Suppressor macrophage treated with lipopolysaccharide for 1 hour (primary cell): ENCODE measurements around the gene ADAMTS10.
"Not testable (repeated sequence)": the region's sequence is repeated elsewhere in the genome, so short reads cannot be mapped to it uniquely, and the experiment has no call there.

Experiments used
- DNase-seq, 3 donors: peaks; one replicate each; pipeline ENCODE4 v3.0.0-alpha.2; 2020 to 2022

Gene ADAMTS10

GRCh38 chr19:8592231-8593009, 18.1 kb downstream of the ADAMTS10 start:
- peak; percentile 77 to 80 (median 79) for DNase-seq

- no peak for DNase-seq
These were observed 21.3 kb downstream of the ADAMTS10 start for GRCh38 chr19:8589177-8589714.

- DNase-seq, result peak; percentile 50 to 74 (median 55)
These were observed 24.4 kb downstream of the ADAMTS10 start for GRCh38 chr19:8585894-8586750.

- DNase-seq, result no peak
These were observed 25.3 kb downstream of the ADAMTS10 start for GRCh38 chr19:8584965-8585893.

GRCh38 chr19:8580710-8581281, 29.7 kb downstream of the ADAMTS10 start:
- DNase-seq, result peak; percentile 83 to 92 (median 88)

GRCh38 chr19:8578642-8579265, 31.8 kb downstream of the ADAMTS10 start:
- peak; percentile 85 to 91 (median 90) for DNase-seq

- DNase-seq, result no peak
These were observed 32.8 kb downstream of the ADAMTS10 start for GRCh38 chr19:8577741-8578140.

- DNase-seq, result peak; percentile 74 to 85 (median 75)
These were observed 33.3 kb downstream of the ADAMTS10 start, which contains the start of gene MYO1F for GRCh38 chr19:8577247-8577646. Gene MYO1F (minus strand): TSS chr19:8577442. CDS start chr19:8577309, 133 bp downstream.

- DNase-seq, result peak; percentile 66 to 78 (median 71)
These were observed 34.1 kb downstream of the ADAMTS10 start for GRCh38 chr19:8576273-8576993.

GRCh38 chr19:8575467-8575997, 35.0 kb downstream of the ADAMTS10 start:
- DNase-seq, result peak; percentile 26 to 36 (median 35)

- DNase-seq, result not testable (repeated sequence)
These were observed 35.9 kb downstream of the ADAMTS10 start for GRCh38 chr19:8574619-8574922.

GRCh38 chr19:8573316-8573715, 37.2 kb downstream of the ADAMTS10 start:
- DNase-seq, result peak in 2 of 3 donors; percentile 28 to 31

GRCh38 chr19:8571006-8571411, 39.5 kb downstream of the ADAMTS10 start:
- peak; percentile 89 to 91 (median 90) for DNase-seq

- DNase-seq, result peak; percentile 93 to 96 (median 93)
These were observed 41.3 kb downstream of the ADAMTS10 start for GRCh38 chr19:8569066-8569771.

- peak; percentile 67 to 76 (median 76) for DNase-seq
These were observed 42.9 kb downstream of the ADAMTS10 start for GRCh38 chr19:8567522-8568172.

- no peak for DNase-seq
These were observed 43.7 kb downstream of the ADAMTS10 start for GRCh38 chr19:8566855-8567254.

- DNase-seq, result peak; percentile 42 to 60 (median 46)
These were observed 45.6 kb downstream of the ADAMTS10 start for GRCh38 chr19:8564866-8565265.

- DNase-seq, result no peak
These were observed 49.3 kb downstream of the ADAMTS10 start for GRCh38 chr19:8561075-8561764.

GRCh38 chr19:8558325-8558724, 52.2 kb downstream of the ADAMTS10 start:
- no peak for DNase-seq
